SK-N-SH (cell line): ENCODE data around the gene RCAN2. TPM values are rescaled to one million over a fixed set of nuclear protein-coding genes. Genes with fewer than 3 reads are reported as not detected.

Experiments
- CTCF ChIA-PET: fragments of 300-600, 350-600 bp; formaldehyde crosslinking; extraction: SDS; loops from one replicate; lab custom pipeline; 2021; lab: Yijun Ruan, JAX
- POLR2A ChIA-PET: fragments of 350-600 bp; sonication (Branson Sonifier 250); formaldehyde crosslinking; extraction: SDS; loops from one replicate; lab custom pipeline; 2020; ENCODE audit warnings: antibody characterized with exemption, inconsistent platforms; lab: Yijun Ruan, JAX
- DNase-seq: peaks from one replicate; pipeline ENCODE4 v3.0.0; 2012
- H2AFZ ChIP-seq: fragments of 200-600 bp; sonication (generic); 2 replicates; pipeline ENCODE4 v1.8.1; 2016; ENCODE audit warnings: antibody characterized with exemption, mild to moderate bottlenecking, low read depth
- H3F3A ChIP-seq: fragments of 200-600 bp; sonication (generic); replicated peaks from 2 replicates; pipeline ENCODE3; 2016; ENCODE audit warnings: antibody characterized with exemption, mild to moderate bottlenecking; ENCODE audit not compliant: insufficient read depth
- H3K27ac ChIP-seq, 2 experiments: fragments of 200-500 bp in 1 of 2; fragments of 200-600 bp in 1 of 2; sonication (Bioruptor generic) in 1 of 2; sonication (generic), shearing (Covaris generic) in 1 of 2; 2 replicates each; pipeline versions ENCODE4 v1.5.1 to v1.6.1; 2014 to 2016; ENCODE audit warnings: low read depth in 2 of 2, inconsistent platforms in 1 of 2, low read length in 1 of 2, mild to moderate bottlenecking in 1 of 2, mixed read lengths in 1 of 2
- H3K27me3 ChIP-seq: fragments of 200-600 bp; sonication (generic), shearing (Covaris generic); 2 replicates; pipeline ENCODE4 v1.6.1; 2016; ENCODE audit warnings: mixed run types; ENCODE audit not compliant: insufficient read depth
- H3K36me3 ChIP-seq, 2 experiments: fragments of 200-500 bp in 1 of 2; fragments of 200-600 bp in 1 of 2; sonication (Bioruptor generic) in 1 of 2; sonication (generic) in 1 of 2; replicated peaks in 1 of 2; 2 replicates each; pipeline versions ENCODE3 to v1.5.1; 2014 to 2016; ENCODE audit warnings: low read length in 1 of 2, mild to moderate bottlenecking in 1 of 2; ENCODE audit not compliant: insufficient read depth in 2 of 2, control insufficient read depth in 1 of 2
- H3K4me1 ChIP-seq, 2 experiments: fragments of 200-500 bp in 1 of 2; fragments of 200-600 bp in 1 of 2; sonication (Bioruptor generic) in 1 of 2; sonication (generic), shearing (Covaris generic) in 1 of 2; 2 replicates each; pipeline versions ENCODE4 v1.5.1 to v1.6.1; 2014 to 2016; ENCODE audit warnings: low read depth in 1 of 2, low read length in 1 of 2, mixed run types in 1 of 2; ENCODE audit not compliant: insufficient read depth in 2 of 2, control insufficient read depth in 1 of 2
- H3K4me2 ChIP-seq: fragments of 200-600 bp; sonication (generic), shearing (Covaris generic); 2 replicates; pipeline ENCODE4 v1.6.1; 2017; ENCODE audit warnings: mixed run types
- H3K4me3 ChIP-seq, 2 experiments: fragments of 200-500 bp in 1 of 2; fragments of 200-600 bp in 1 of 2; sonication (Bioruptor generic) in 1 of 2; sonication (generic), shearing (Covaris generic) in 1 of 2; 2 replicates each; pipeline versions ENCODE4 v1.5.1 to v1.8.1; 2014 to 2016; ENCODE audit warnings: low read depth in 2 of 2, inconsistent platforms in 1 of 2, low read length in 1 of 2, mild to moderate bottlenecking in 1 of 2, mixed read lengths in 1 of 2, moderate library complexity in 1 of 2
- H3K79me2 ChIP-seq: fragments of 200-600 bp; sonication (generic); 2 replicates; pipeline ENCODE4 v1.8.1; 2017; ENCODE audit warnings: mild to moderate bottlenecking; ENCODE audit not compliant: insufficient read depth
- H3K9ac ChIP-seq: fragments of 200-600 bp; sonication (generic); 2 replicates; pipeline ENCODE4 v1.6.1; 2017; ENCODE audit warnings: mixed run types
- H3K9me2 ChIP-seq: fragments of 200-600 bp; sonication (generic); 2 replicates; pipeline ENCODE4 v1.6.1; 2017; ENCODE audit warnings: mixed run types
- H3K9me3 ChIP-seq: fragments of 200-600 bp; sonication (generic); 2 replicates; pipeline ENCODE4 v1.6.1; 2017; ENCODE audit warnings: mixed run types, mild to moderate bottlenecking, moderate library complexity
- H4K20me1 ChIP-seq: fragments of 200-600 bp; sonication (generic); 2 replicates; pipeline ENCODE4 v1.6.1; 2017; ENCODE audit warnings: mild to moderate bottlenecking, mixed run types; ENCODE audit not compliant: insufficient read depth
- CHD2 ChIP-seq: fragments of 150-350 bp; IDR thresholded peaks from 2 replicates; pipeline ENCODE4 v1.6.1; 2018; ENCODE audit warnings: low read length; ENCODE audit not compliant: partially characterized antibody
- ELF1 ChIP-seq: IDR thresholded peaks from 2 replicates; pipeline ENCODE4 v1.4.0; 2012
- EP300 ChIP-seq, 2 experiments: IDR thresholded peaks; 2 replicates each; pipeline versions ENCODE4 v1.4.0 to v1.6.1; 2012; ENCODE audit warnings: borderline replicate concordance in 1 of 2, low read depth in 1 of 2, low read length in 1 of 2
- EZH2phosphoT487 ChIP-seq: fragments of 200-600 bp; sonication (generic); IDR thresholded peaks from 2 replicates; pipeline ENCODE4 v1.6.1; 2017; ENCODE audit warnings: low read depth, mixed run types, mild to moderate bottlenecking, antibody characterized with exemption, moderate library complexity, borderline replicate concordance
- FOSL2 ChIP-seq: IDR thresholded peaks from 2 replicates; pipeline ENCODE4 v1.4.0; 2012; ENCODE audit warnings: low read depth, mild to moderate bottlenecking, moderate library complexity, borderline replicate concordance
- JUND ChIP-seq: IDR thresholded peaks from 2 replicates; pipeline ENCODE4 v1.4.0; 2012
- NRF1 ChIP-seq: IDR thresholded peaks from 2 replicates; pipeline ENCODE4 v1.6.1; 2012; ENCODE audit warnings: low read depth, mild to moderate bottlenecking, low read length
- RAD21 ChIP-seq: IDR thresholded peaks from 2 replicates; pipeline ENCODE4 v1.6.1; 2012; ENCODE audit warnings: mild to moderate bottlenecking, low read length
- SMC3 ChIP-seq: IDR thresholded peaks from 2 replicates; pipeline ENCODE4 v1.6.1; 2012; ENCODE audit warnings: low read depth, low read length, improper control_type of control experiment
- WGBS: methylation state at CpG from one replicate; pipeline ENCODE4 v1.1.6; 2017; ENCODE audit warnings: low lambda C conversion rate; 5-methylcytosine and 5-hydroxymethylcytosine counted together
- polyA plus RNA-seq, 3 experiments: library from polyadenylated mRNA; depleted of rRNA; stranded (reverse); fragments of >200 nt; gene quantifications; 2 replicates each; pipeline ENCODE4 v1.2.3, GENCODE V29; 2012
- TF ChIP-seq, protein P1 (sequence below): fragments of 200-600 bp; sonication (generic); IDR thresholded peaks from 2 replicates; pipeline ENCODE4 v1.6.1; 2017; ENCODE audit warnings: antibody characterized with exemption, mild to moderate bottlenecking, moderate library complexity
- TF ChIP-seq, protein P2 (sequence below): fragments of 150-350 bp; IDR thresholded peaks from 2 replicates; pipeline ENCODE4 v1.6.1; 2017; ENCODE audit warnings: antibody characterized with exemption, low read length, low read depth, borderline replicate concordance
- TF ChIP-seq, protein P3 (sequence below): IDR thresholded peaks from 2 replicates; pipeline ENCODE4 v1.4.0; 2012; ENCODE audit warnings: low read depth, borderline replicate concordance
- TF ChIP-seq, protein P4 (sequence below): IDR thresholded peaks from 2 replicates; pipeline ENCODE4 v1.4.0; 2012; ENCODE audit warnings: low read depth
- TF ChIP-seq, protein P5 (sequence below): fragments of 150-350 bp; IDR thresholded peaks from 2 replicates; pipeline ENCODE4 v1.6.1; 2016; ENCODE audit warnings: mild to moderate bottlenecking, low read depth, low read length

Gene RCAN2
- polyA plus RNA-seq, 1 of the 3 experiments (the other 2 are of a cell fraction) = not detected

DNA sequence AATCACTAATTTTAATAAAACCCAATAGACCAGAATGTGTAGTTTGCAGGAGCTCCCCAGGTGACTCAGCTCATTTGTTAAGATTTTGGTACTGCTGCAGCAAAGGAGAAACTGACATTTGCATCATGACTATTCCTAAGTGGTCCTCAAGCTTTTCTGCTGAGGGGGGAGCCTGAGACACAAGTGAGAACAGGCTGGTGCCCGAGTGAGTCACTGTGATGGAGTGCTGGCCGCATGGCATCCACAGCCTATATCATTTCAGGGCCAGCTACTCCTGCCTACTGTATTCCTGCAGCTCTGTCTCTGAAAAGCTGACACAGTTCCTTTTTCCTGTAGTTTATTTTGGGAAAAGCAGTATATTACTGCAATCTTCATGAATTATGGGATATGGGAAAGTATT is 206.8 kb downstream of the RCAN2 start:
- H3F3A ChIP-seq = no peaks in the 10 kb centered on the region
- no peak overlapping the region for H2AFZ ChIP-seq
- H3K9ac ChIP-seq = no peak overlapping the region
- no peak for DNase-seq
- no peak overlapping the region for H3K4me3 ChIP-seq
- no peak overlapping the region for H3K27ac ChIP-seq
- no peaks in the 10 kb centered on the region for H4K20me1 ChIP-seq
- no peaks in the 10 kb centered on the region for H3K9me2 ChIP-seq
- no peaks in the 10 kb centered on the region for H3K36me3 ChIP-seq
- H3K4me1 ChIP-seq = no peaks in the 10 kb centered on the region
- TF ChIP-seq, protein P1, sequence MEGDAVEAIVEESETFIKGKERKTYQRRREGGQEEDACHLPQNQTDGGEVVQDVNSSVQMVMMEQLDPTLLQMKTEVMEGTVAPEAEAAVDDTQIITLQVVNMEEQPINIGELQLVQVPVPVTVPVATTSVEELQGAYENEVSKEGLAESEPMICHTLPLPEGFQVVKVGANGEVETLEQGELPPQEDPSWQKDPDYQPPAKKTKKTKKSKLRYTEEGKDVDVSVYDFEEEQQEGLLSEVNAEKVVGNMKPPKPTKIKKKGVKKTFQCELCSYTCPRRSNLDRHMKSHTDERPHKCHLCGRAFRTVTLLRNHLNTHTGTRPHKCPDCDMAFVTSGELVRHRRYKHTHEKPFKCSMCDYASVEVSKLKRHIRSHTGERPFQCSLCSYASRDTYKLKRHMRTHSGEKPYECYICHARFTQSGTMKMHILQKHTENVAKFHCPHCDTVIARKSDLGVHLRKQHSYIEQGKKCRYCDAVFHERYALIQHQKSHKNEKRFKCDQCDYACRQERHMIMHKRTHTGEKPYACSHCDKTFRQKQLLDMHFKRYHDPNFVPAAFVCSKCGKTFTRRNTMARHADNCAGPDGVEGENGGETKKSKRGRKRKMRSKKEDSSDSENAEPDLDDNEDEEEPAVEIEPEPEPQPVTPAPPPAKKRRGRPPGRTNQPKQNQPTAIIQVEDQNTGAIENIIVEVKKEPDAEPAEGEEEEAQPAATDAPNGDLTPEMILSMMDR = no peak
- TF ChIP-seq EP300 (IDR thresholded peaks at IDR 0.05; ENCODE audit: borderline replicate concordance in 1 of 2, low read depth in 1 of 2, low read length in 1 of 2) (no peak), FOSL2 (no peak), JUND (no peak), NRF1 (no peak), SMC3 (no peak), RAD21 (no peak), EZH2phosphoT487 (no peak)
- TF ChIP-seq, protein P2, sequence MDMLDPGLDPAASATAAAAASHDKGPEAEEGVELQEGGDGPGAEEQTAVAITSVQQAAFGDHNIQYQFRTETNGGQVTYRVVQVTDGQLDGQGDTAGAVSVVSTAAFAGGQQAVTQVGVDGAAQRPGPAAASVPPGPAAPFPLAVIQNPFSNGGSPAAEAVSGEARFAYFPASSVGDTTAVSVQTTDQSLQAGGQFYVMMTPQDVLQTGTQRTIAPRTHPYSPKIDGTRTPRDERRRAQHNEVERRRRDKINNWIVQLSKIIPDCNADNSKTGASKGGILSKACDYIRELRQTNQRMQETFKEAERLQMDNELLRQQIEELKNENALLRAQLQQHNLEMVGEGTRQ = no peak
- TF ChIP-seq, protein P3, sequence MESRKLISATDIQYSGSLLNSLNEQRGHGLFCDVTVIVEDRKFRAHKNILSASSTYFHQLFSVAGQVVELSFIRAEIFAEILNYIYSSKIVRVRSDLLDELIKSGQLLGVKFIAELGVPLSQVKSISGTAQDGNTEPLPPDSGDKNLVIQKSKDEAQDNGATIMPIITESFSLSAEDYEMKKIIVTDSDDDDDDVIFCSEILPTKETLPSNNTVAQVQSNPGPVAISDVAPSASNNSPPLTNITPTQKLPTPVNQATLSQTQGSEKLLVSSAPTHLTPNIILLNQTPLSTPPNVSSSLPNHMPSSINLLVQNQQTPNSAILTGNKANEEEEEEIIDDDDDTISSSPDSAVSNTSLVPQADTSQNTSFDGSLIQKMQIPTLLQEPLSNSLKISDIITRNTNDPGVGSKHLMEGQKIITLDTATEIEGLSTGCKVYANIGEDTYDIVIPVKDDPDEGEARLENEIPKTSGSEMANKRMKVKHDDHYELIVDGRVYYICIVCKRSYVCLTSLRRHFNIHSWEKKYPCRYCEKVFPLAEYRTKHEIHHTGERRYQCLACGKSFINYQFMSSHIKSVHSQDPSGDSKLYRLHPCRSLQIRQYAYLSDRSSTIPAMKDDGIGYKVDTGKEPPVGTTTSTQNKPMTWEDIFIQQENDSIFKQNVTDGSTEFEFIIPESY = no peak
- TF ChIP-seq, protein P4, sequence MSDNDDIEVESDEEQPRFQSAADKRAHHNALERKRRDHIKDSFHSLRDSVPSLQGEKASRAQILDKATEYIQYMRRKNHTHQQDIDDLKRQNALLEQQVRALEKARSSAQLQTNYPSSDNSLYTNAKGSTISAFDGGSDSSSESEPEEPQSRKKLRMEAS = no peak
- ChIA-PET CTCF (no interaction called here), POLR2A (no interaction called here)
- no peak overlapping the region for H3K4me2 ChIP-seq
- no peaks in the 10 kb centered on the region for H3K9me3 ChIP-seq
- H3K27me3 ChIP-seq = peaks cover 4% of the 10 kb centered on the region; the same call in 1 of the 2 replicates
- WGBS = 5% methylated on average over 2 of the region's 2 CpGs
- H3K79me2 ChIP-seq = no peaks in the 10 kb centered on the region

DNA sequence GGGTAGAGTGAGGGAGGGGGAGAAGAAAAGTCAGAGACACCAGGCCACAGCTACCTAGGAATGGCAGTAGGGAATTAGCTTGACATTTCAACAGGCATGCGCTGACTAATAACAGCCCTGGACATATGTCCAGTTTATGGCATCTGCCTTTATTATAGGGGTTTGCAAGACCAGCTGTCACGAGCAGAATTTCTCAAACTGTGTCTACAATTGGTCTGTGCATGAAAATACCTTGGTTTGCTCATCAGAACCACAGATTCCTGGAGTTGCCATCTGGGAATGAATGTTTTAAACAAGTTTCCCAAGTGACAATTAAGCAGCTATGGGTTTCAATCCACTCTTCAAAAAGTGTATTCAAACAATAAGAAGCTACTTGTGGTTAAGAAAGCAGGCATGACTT is 210.1 kb downstream of the RCAN2 start:
- Histone ChIP-seq H3F3A (no peaks in the 10 kb centered on the region), H3K4me1 (no peaks in the 10 kb centered on the region), H4K20me1 (no peaks in the 10 kb centered on the region), H3K27ac (no peak overlapping the region), H3K4me2 (no peak overlapping the region), H3K9ac (no peak overlapping the region), H3K79me2 (no peaks in the 10 kb centered on the region), H3K9me3 (no peaks in the 10 kb centered on the region), H3K36me3 (no peaks in the 10 kb centered on the region), H3K4me3 (no peak overlapping the region), H3K27me3 (no peaks in the 10 kb centered on the region), H2AFZ (no peak overlapping the region), H3K9me2 (no peaks in the 10 kb centered on the region)
- ChIA-PET POLR2A (no interaction called here), CTCF (no interaction called here)
- no peak for DNase-seq
- WGBS = 25% methylated on average over 2 of the region's 2 CpGs
- TF ChIP-seq CHD2 (no peak), EZH2phosphoT487 (no peak), ELF1 (no peak), SMC3 (no peak)
- TF ChIP-seq, protein P4 = no peak
- TF ChIP-seq, protein P5, sequence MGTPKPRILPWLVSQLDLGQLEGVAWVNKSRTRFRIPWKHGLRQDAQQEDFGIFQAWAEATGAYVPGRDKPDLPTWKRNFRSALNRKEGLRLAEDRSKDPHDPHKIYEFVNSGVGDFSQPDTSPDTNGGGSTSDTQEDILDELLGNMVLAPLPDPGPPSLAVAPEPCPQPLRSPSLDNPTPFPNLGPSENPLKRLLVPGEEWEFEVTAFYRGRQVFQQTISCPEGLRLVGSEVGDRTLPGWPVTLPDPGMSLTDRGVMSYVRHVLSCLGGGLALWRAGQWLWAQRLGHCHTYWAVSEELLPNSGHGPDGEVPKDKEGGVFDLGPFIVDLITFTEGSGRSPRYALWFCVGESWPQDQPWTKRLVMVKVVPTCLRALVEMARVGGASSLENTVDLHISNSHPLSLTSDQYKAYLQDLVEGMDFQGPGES = no peak
- TF ChIP-seq, protein P2 = no peak
